ENCODE measurements around the gene CASKIN1.
"Not testable (repeated sequence)": the region's sequence is repeated elsewhere in the genome, so short reads cannot be mapped to it uniquely, and the experiment has no call there.

CASKIN1 gene

GRCh38 chr16:2196162-2196980 lies at the start of gene CASKIN1:
TSS of gene CASKIN1 (minus strand) at chr16:2196605. CDS start at chr16:2196432, 173 bp downstream.
- no peak for DNase-seq

GRCh38 chr16:2244926-2245795 lies 48.8 kb upstream of the CASKIN1 start:
- DNase-seq: no peak

- no peak for DNase-seq
These were observed 47.9 kb upstream of the CASKIN1 start for GRCh38 chr16:2244301-2244700.

GRCh38 chr16:2243781-2244180 lies 47.4 kb upstream of the CASKIN1 start:
- no peak for DNase-seq

- no peak for DNase-seq
These were observed 46.7 kb upstream of the CASKIN1 start for GRCh38 chr16:2243031-2243528.

GRCh38 chr16:2242598-2242997 lies 46.2 kb upstream of the CASKIN1 start:
- DNase-seq: no peak

GRCh38 chr16:2240331-2240730 lies 43.9 kb upstream of the CASKIN1 start:
- DNase-seq: not testable (repeated sequence)

GRCh38 chr16:2238838-2239675 lies 42.7 kb upstream of the CASKIN1 start:
- DNase-seq: no peak

GRCh38 chr16:2238150-2238837 lies 41.9 kb upstream of the CASKIN1 start:
- no peak for DNase-seq

GRCh38 chr16:2237493-2238149 lies 41.2 kb upstream of the CASKIN1 start:
- DNase-seq: no peak

- DNase-seq: no peak
These were observed 40.7 kb upstream of the CASKIN1 start for GRCh38 chr16:2237102-2237482.

- no peak for DNase-seq
These were observed 40.1 kb upstream of the CASKIN1 start, which contains the start of gene DNASE1L2 for GRCh38 chr16:2236337-2237101. TSS of gene DNASE1L2 (plus strand) at chr16:2236444. CDS start at chr16:2236817, 373 bp downstream.

GRCh38 chr16:2235695-2236336 lies 39.4 kb upstream of the CASKIN1 start:
- DNase-seq: no peak

- no peak for DNase-seq
These were observed 38.8 kb upstream of the CASKIN1 start for GRCh38 chr16:2235234-2235651.

GRCh38 chr16:2234813-2235170 lies 38.4 kb upstream of the CASKIN1 start:
- no peak for DNase-seq

GRCh38 chr16:2233872-2234812 lies 37.7 kb upstream of the CASKIN1 start:
- no peak for DNase-seq

- DNase-seq: no peak
These were observed 36.8 kb upstream of the CASKIN1 start for GRCh38 chr16:2233046-2233775.

Measured in CD4-positive, alpha-beta T cell treated with Interleukin-17A for 1 hour (primary cell).